ENCODE results near the gene PIP5K1B. TPM values are rescaled to one million over a fixed set of nuclear protein-coding genes. Genes with fewer than 3 reads are reported as not detected.
A peak's percentile ranks its signal among the peaks of the same experiment; 100 is the strongest.

PIP5K1B gene
- total RNA-seq (10 to 100 TPM in 5 of 9 donors, 1 to 10 TPM in 4; 4.9 to 24.0 (median 10.0) TPM), polyA plus RNA-seq (1 to 10 TPM; 2.1 to 9.5 (median 3.0) TPM)
- long read RNA-seq, donor 1 = 0 reads
- long read RNA-seq, donor 2 = 0 reads
- long read RNA-seq, donor 3 = 0 reads
- long read RNA-seq, donor 4, partial matches to known transcripts = 2 of 3 reads
- long read RNA-seq, donor 4, other reads (novel, unspliced or antisense) = 1 of 3 reads
- long read RNA-seq, donor 5, partial matches to known transcripts = 2 of 6 reads
- long read RNA-seq, donor 5, other reads (novel, unspliced or antisense) = 3 of 6 reads
- long read RNA-seq, donor 6, partial matches to known transcripts = 2 of 2 reads
- long read RNA-seq, donor 6, other reads (novel, unspliced or antisense) = 0 of 2 reads
- long read RNA-seq, donor 7 = 0 reads
- long read RNA-seq, donor 8 = 0 reads
- long read RNA-seq, donor 9 = 0 reads
- long read RNA-seq, donor 10 = 0 reads

GRCh38 chr9:68704814-68705530 lies at the start of gene PIP5K1B:
PIP5K1B (plus strand) TSS chr9:68705240; CDS start chr9:68822615, 117,375 bp downstream.
- no peaks in the 10 kb centered on the region for H3K27me3 ChIP-seq
- peak; percentile 78 to 88 (median 83) for DNase-seq
- peak within 1 kb of the TSS; percentile 16 to 94 (median 37) for H3K4me3 ChIP-seq
- H3K4me1 ChIP-seq (replicated peaks in 1 of 2) = peaks cover 9 to 11% of the 10 kb centered on the region in 2 donors
- H3K27ac ChIP-seq = peak within 1 kb of the TSS in 4 of 5 donors; percentile 52 to 93 (median 85)
- intact Hi-C loops (cut with DNase I) = loop anchor here (10.0 kb wide), 2 partner anchors 120 to 300 kb away; no protein-coding TSS in a partner anchor
- no peaks in the 10 kb centered on the region for H3K9me3 ChIP-seq (replicated peaks in 1 of 3)
- 0 to 1% (median 1%) methylated on average over 25 to 84 of the region's 84 CpGs; no CpG with 5 or more reads in 1 of the 4 donors for WGBS, 4 donors
- H3K36me3 ChIP-seq (replicated peaks in 1 of 2) = no peaks in the 10 kb centered on the region
- TF ChIP-seq CTCF (IDR thresholded peaks at IDR 0.05) = peak in 2 of 6 experiments; percentile 13 to 35
- peak; percentile 58 to 95 for TF ChIP-seq POLR2A (IDR thresholded peaks at IDR 0.05)

GRCh38 chr9:68664036-68664435 lies 41.0 kb upstream of the PIP5K1B start:
- H3K4me1 ChIP-seq (replicated peaks in 1 of 2) = no peaks in the 10 kb centered on the region
- H3K9me3 ChIP-seq (replicated peaks in 1 of 3) = no peaks in the 10 kb centered on the region
- H3K27me3 ChIP-seq = peaks cover 7% of the 10 kb centered on the region
- H3K36me3 ChIP-seq (replicated peaks in 1 of 2) = no peaks in the 10 kb centered on the region
- H3K27ac ChIP-seq = no peak overlapping the region
- H3K4me3 ChIP-seq = no peak overlapping the region
- no peak for DNase-seq
- intact Hi-C loops (cut with DNase I) = no loop called here
- TF ChIP-seq POLR2A (IDR thresholded peaks at IDR 0.05) (no peak), CTCF (IDR thresholded peaks at IDR 0.05) (no peak)

GRCh38 chr9:68668127-68668526 lies 36.9 kb upstream of the PIP5K1B start:
- WGBS, 4 donors = 89 to 100% (median 100%) methylated on average over 1 of the region's 1 CpG
- intact Hi-C loops (cut with DNase I) = no loop called here
- H3K27ac ChIP-seq = no peak overlapping the region
- no peak overlapping the region for H3K4me3 ChIP-seq
- DNase-seq = no peak
- peaks cover 23% of the 10 kb centered on the region for H3K27me3 ChIP-seq
- no peaks in the 10 kb centered on the region for H3K9me3 ChIP-seq (replicated peaks in 1 of 3)
- H3K36me3 ChIP-seq (replicated peaks in 1 of 2) = no peaks in the 10 kb centered on the region
- no peaks in the 10 kb centered on the region for H3K4me1 ChIP-seq (replicated peaks in 1 of 2)
- TF ChIP-seq POLR2A (IDR thresholded peaks at IDR 0.05) (no peak), CTCF (IDR thresholded peaks at IDR 0.05) (no peak)

GRCh38 chr9:68669218-68669617 lies 35.8 kb upstream of the PIP5K1B start:
- intact Hi-C loops (cut with DNase I) = no loop called here
- WGBS, 4 donors = 67 to 71% (median 68%) methylated on average over 9 of the region's 9 CpGs

More at GRCh38 chr9:68669218-68669617, 35.8 kb upstream of the PIP5K1B start:
- H3K9me3 ChIP-seq (replicated peaks in 1 of 3) = no peaks in the 10 kb centered on the region
- no peak for DNase-seq
- H3K4me1 ChIP-seq (replicated peaks in 1 of 2) = no peaks in the 10 kb centered on the region
- no peak overlapping the region for H3K27ac ChIP-seq
- TF ChIP-seq POLR2A (IDR thresholded peaks at IDR 0.05) = no peak
- no peak for TF ChIP-seq CTCF (IDR thresholded peaks at IDR 0.05)
- no peaks in the 10 kb centered on the region for H3K36me3 ChIP-seq (replicated peaks in 1 of 2)
- H3K27me3 ChIP-seq = peaks cover 25% of the 10 kb centered on the region
- no peak overlapping the region for H3K4me3 ChIP-seq
